Muscle of back (tissue), 11 donors: ENCODE data around the gene PCDHGB3. TPM values are rescaled to one million over a fixed set of nuclear protein-coding genes. Genes with fewer than 3 reads are reported as not detected.
A peak's percentile ranks its signal among the peaks of the same experiment; 100 is the strongest.
"Not testable (repeated sequence)": the region's sequence is repeated elsewhere in the genome, so short reads cannot be mapped to it uniquely, and the experiment has no call there.

ENCODE experiments used
- DNase-seq, 3 donors: peaks; one replicate each; pipeline versions ENCODE4 v3.0.0 to v3.0.0-alpha.2; 2013
- polyA plus RNA-seq, 10 donors: library from polyadenylated mRNA; unstranded; fragments of 120-200 nt; gene quantifications; one replicate each; pipeline ENCODE4 v1.2.1, GENCODE V29; 2013; ENCODE audit not compliant: insufficient read length in 10 of 10

PCDHGB3 gene
- polyA plus RNA-seq, 10 donors, result 0.99 to 1.7 (median 1.4) TPM

GRCh38 chr5:141356133-141356532, 13.9 kb upstream of the PCDHGB3 start:
- DNase-seq, result no peak

DNA sequence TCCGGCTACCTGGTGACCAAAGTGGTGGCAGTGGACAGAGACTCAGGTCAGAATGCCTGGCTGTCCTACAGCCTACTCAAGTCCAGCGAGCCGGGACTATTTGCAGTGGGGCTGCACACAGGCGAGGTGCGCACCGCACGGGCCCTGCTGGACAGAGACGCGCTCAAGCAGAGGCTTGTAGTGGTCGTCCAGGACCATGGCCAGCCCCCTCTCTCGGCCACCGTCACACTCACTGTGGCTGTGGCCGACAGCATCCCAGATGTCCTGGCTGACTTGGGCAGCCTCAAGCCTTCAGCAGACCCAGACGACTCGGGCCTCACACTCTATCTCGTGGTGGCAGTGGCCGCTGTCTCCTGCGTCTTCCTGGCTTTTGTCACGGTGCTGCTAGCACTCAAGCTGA, 13.1 kb upstream of the PCDHGB3 start:
- no peak for DNase-seq

GRCh38 chr5:141359790-141360426, 10.1 kb upstream of the PCDHGB3 start, which contains the start of gene PCDHGB2:
Gene PCDHGB2, plus strand, starts transcription at chr5:141359994. Its CDS starts 142 bp downstream, at chr5:141360136.
- peak in 1 of 3 donors; percentile 11 for DNase-seq

DNA sequence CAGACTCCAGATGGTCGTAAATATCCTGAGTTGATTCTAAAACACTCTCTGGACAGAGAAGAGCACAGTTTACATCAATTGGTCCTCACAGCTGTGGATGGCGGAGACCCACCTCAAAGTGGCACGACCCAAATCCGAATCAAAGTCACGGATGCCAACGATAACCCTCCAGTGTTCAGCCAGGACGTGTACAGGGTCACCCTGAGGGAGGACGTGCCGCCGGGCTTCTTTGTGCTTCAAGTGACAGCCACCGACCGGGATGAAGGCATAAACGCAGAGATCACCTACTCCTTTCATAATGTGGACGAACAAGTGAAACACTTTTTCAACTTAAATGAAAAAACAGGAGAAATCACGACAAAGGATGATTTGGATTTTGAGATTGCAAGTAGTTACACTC, 9.4 kb upstream of the PCDHGB3 start:
- DNase-seq, result no peak

DNA sequence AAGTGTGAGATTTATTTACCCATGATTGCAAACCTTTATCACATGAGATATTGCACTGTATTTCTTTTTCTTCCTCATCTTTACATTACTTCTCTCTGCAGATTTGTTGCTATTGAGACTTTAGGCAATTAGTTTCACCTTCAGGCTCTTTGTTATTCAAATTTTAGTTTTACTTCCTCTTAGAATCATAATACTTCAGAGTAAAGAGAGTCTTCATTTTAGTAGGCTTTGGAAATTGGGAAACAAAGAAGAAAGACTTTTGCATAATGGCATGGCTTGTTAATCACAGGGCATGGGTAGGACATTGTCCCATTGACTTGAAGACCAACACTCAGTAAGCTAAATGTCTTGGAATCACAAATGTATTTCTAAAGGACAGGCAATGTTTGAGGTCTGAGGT, 7.3 kb upstream of the PCDHGB3 start:
- no peak for DNase-seq

DNA sequence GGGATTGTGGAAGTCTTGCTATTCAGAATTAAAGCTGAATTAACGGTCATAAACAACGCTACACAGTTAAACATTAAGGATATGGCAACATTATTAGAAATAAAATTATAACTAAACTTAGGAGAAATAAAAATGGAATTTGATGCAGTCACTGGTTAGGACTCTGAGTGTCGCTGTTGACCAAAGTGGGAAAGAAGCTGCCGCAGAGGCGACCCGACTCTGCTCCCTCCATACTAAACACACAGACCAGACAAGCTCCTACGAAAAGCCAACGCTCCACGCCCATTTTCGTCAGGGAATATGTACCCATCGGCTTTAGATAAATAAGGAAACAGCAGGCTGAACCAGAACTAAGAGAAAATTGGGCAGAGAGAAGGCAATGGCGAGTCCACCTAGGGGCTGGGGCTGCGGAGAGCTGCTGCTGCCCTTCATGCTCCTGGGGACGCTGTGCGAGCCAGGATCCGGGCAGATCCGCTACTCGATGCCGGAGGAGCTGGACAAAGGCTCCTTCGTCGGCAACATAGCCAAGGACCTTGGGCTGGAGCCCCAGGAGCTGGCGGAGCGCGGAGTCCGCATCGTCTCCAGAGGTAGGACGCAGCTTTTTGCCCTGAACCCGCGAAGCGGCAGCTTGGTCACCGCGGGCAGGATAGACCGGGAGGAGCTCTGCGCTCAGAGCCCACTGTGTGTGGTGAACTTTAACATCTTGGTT, 5.9 kb upstream of the PCDHGB3 start, which contains the start of gene PCDHGA5:
PCDHGA5 (plus strand) TSS at position 211 of the 709 bp plus-strand sequence; CDS start at position 380, 169 bp downstream.
- DNase-seq, result peak in 1 of 3 donors; percentile 17

DNA sequence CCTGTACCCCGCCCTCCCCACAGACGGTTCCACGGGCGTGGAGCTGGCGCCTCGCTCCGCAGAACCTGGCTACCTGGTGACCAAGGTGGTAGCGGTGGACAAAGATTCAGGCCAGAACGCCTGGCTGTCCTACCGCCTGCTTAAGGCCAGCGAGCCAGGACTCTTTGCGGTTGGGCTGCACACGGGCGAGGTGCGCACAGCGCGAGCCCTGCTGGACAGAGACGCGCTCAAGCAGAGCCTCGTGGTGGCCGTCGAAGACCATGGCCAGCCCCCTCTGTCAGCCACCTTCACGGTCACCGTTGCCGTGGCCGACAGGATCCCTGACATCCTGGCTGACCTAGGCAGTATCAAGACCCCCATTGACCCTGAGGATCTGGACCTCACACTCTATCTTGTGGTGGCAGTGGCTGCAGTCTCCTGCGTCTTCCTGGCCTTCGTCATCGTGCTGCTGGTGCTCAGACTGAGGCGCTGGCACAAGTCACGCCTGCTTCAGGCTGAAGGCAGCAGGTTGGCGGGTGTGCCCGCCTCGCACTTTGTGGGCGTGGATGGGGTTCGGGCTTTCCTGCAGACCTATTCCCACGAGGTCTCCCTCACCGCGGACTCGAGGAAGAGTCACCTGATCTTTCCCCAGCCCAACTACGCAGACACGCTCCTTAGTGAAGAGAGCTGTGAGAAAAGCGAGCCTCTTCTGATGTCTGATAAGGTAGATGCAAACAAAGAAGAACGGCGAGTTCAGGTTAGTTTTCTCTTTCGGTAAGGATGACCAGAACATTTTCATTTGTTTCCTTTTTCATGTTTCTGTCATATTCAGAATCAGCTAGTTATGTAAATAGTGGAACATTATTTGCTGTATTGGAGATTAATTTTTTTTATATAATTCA, 3.8 kb upstream of the PCDHGB3 start:
- DNase-seq, result no peak

DNA sequence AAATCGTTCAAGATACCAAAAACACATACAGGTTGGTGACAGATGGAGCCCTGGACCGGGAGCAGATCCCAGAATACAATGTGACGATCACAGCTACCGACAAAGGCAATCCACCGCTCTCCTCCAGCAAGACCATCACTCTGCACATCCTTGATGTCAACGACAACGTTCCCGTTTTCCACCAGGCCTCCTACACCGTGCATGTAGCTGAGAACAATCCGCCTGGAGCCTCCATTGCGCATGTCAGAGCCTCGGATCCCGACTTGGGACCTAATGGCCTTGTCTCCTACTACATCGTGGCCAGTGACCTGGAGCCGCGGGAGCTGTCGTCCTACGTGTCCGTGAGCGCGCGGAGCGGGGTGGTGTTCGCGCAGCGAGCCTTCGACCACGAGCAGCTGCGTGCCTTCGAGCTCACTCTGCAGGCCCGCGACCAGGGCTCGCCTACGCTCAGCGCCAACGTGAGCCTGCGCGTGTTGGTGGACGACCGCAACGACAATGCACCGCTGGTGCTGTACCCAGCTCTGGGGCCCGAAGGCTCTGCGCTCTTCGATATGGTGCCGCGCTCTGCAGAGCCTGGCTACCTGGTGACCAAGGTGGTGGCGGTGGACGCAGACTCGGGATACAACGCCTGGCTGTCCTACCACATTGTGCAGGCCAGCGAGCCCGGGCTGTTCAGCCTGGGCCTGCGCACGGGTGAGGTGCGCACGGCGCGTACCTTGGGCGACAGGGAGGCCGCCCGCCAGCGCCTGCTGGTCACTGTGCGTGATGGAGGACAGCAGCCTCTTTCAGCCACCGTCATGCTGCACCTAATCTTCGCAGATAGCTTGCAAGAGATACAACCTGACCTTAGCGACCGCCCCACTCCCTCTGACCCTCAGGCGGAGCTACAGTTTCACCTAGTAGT, 1.8 kb downstream of the PCDHGB3 start:
- DNase-seq, result no peak

DNA sequence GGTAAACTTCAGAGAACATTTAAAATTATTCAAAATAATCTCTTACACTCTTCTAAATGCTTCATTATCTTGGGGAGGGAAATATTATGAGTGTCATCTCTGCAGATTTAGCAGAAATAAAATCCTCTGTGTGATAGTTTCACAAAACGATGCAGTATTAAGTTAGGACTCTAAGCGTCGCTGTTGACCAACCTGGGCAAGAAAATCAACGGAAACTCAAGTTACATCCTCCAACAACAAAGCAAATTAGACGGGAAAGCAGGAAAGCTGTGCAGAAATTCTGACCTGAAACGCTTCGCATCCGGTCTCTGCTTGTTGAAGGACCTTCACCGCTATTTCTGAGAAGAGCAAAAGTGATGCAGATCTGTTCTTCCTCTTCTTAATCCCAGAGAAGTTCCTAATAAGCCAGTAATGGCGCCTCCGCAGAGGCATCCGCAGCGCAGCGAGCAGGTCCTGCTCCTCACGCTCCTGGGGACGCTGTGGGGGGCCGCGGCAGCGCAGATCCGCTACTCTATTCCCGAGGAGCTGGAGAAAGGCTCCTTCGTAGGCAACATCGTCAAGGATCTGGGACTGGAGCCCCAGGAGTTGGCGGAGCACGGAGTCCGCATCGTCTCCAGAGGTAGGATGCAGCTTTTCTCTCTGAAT, 3.8 kb downstream of the PCDHGB3 start, which contains the start of gene PCDHGA6:
PCDHGA6 (plus strand) TSS at position 219 of the 645 bp plus-strand sequence; CDS start at position 412, 193 bp downstream.
- DNase-seq, result peak in 1 of 3 donors; percentile 14

GRCh38 chr5:141374627-141375026, 4.6 kb downstream of the PCDHGB3 start:
- no peak for DNase-seq

GRCh38 chr5:141375444-141376155, 5.6 kb downstream of the PCDHGB3 start:
- DNase-seq, result not testable (repeated sequence)

DNA sequence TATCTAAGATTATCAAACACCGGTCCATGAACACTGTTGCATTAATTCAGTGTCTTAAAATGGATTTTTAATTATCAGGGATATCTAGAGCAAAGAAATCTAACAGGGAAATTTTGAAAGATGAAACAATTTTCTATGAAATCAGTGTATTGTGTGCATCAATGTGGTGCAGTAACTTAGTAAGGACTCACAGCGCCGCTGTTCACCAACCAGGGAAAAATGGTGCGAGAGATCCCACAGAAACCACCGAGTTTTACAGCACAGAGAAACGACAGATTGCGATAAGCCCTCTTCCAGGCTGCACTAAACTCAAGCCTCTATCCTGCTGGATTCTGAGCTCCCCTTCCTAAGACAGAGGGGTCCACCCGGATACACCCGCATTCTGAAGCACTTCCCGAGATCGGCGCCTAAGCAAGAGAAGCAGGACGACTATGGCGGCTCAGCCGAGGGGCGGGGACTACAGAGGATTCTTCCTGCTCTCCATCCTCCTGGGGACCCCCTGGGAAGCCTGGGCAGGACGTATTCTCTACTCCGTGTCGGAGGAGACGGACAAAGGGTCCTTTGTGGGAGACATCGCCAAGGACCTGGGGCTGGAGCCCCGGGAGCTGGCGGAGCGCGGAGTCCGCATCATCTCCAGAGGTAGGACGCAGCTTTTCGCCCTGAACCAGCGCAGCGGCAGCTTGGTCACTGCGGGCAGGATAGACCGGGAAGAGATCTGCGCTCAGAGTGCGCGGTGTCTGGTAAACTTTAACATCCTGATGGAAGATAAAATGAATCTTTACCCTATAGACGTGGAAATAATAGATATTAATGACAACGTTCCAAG, 12.6 kb downstream of the PCDHGB3 start, which contains the start of gene PCDHGA7:
PCDHGA7 (plus strand) TSS at position 274 of the 826 bp plus-strand sequence; CDS start at position 432, 158 bp downstream.
- DNase-seq, result no peak

DNA sequence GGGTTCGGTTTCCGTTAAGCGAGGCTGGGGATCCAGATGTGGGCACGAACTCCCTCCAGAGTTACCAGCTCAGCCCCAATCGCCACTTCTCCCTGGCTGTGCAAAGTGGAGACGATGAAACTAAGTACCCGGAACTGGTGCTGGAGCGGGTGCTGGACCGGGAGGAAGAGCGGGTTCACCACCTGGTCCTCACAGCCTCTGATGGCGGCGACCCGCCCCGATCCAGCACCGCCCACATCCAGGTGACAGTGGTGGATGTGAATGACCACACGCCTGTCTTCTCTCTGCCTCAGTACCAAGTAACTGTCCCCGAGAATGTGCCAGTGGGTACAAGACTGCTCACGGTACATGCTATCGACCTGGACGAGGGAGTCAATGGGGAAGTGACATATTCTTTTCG, 13.3 kb downstream of the PCDHGB3 start:
- no peak for DNase-seq

DNA sequence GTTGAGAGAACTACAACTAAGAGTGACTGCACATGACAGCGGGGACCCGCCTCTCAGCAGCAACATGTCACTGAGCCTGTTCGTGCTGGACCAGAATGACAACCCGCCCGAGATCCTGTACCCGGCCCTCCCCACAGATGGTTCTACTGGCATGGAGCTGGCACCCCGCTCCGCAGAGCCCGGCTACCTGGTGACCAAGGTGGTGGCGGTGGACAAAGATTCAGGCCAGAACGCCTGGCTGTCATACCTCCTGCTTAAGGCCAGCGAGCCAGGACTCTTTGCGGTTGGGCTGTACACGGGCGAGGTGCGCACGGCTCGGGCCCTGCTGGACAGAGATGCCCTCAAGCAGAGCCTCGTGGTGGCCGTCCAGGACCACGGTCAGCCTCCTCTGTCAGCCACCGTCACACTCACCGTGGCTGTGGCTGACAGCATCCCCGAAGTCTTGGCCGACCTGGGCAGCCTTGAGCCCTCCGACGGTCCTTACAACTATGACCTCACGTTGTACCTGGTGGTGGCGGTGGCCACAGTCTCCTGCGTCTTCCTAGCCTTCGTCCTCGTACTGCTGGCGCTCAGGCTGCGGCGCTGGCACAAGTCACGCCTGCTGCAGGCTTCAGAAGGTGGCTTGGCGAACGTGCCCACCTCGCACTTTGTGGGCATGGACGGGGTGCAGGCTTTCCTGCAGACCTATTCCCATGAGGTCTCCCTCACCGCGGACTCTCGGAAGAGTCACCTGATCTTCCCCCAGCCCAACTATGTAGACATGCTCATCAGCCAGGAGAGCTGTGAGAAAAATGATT, 14.6 kb downstream of the PCDHGB3 start:
- no peak for DNase-seq

GRCh38 chr5:141387557-141388311, 17.7 kb downstream of the PCDHGB3 start, which contains the start of gene PCDHGB4:
Gene PCDHGB4, plus strand, starts transcription at chr5:141387698. Its CDS starts 187 bp downstream, at chr5:141387885.
- DNase-seq, result not testable (repeated sequence)

- no peak for DNase-seq
These were observed 18.6 kb downstream of the PCDHGB3 start for GRCh38 chr5:141388661-141389060.
